ENCODE results near the gene CCNJL. TPM values are rescaled to one million over a fixed set of nuclear protein-coding genes. Genes with fewer than 3 reads are reported as not detected.

The CCNJL gene
- total and polyA plus RNA-seq, 4 donors: 0.07 to 0.84 (median 0.63) TPM

- no peaks in the 10 kb centered on the region for H3K4me1 ChIP-seq (ENCODE audit: control insufficient read depth in 4 of 4, insufficient read depth in 4 of 4, low read length in 3 of 4)
- no peak for DNase-seq (ENCODE audit: low spot score)
- H3K9ac ChIP-seq (ENCODE audit: low read depth in 1 of 2, low read length in 2 of 2): no peak overlapping the region
- no peak overlapping the region for H3K27ac ChIP-seq (ENCODE audit: low read depth in 1 of 2, low read length in 2 of 2)
- H3K9me3 ChIP-seq (ENCODE audit: control insufficient read depth in 4 of 4, low read length in 3 of 4): no peaks in the 10 kb centered on the region
- H3K4me3 ChIP-seq (ENCODE audit: low read depth in 1 of 3, low read length in 3 of 3): no peak overlapping the region
- no peaks in the 10 kb centered on the region for H3K36me3 ChIP-seq (ENCODE audit: control insufficient read depth in 4 of 4, insufficient read depth in 3 of 4, low read depth in 1 of 4, low read length in 3 of 4)
- TF ChIP-seq HNF4G (IDR thresholded peaks at IDR 0.05) (no peak), HNF4A (conservative IDR thresholded peaks at IDR 0.05) (no peak), FOXA1 (IDR thresholded peaks at IDR 0.05) (no peak), SP1 (IDR thresholded peaks at IDR 0.05) (no peak), REST (IDR thresholded peaks at IDR 0.05) (no peak), CTCF (IDR thresholded peaks at IDR 0.05; ENCODE audit: low read depth, low read length, missing input control) (no peak), GABPA (IDR thresholded peaks at IDR 0.05 in 1 of 2, conservative IDR thresholded peaks at IDR 0.05 in 1 of 2) (no peak), JUND (IDR thresholded peaks at IDR 0.05) (no peak)
- peaks cover 0 to 4% (median 0%) of the 10 kb centered on the region in 4 donors for H3K27me3 ChIP-seq (ENCODE audit: control insufficient read depth in 4 of 4, insufficient read depth in 4 of 4, low read length in 3 of 4)
- WGBS: 76% methylated on average over 7 of the region's 7 CpGs
Measured at GRCh38 chr5:160356550-160357347, 44.4 kb upstream of the CCNJL start.

- no peaks in the 10 kb centered on the region for H3K36me3 ChIP-seq (ENCODE audit: control insufficient read depth in 4 of 4, insufficient read depth in 3 of 4, low read depth in 1 of 4, low read length in 3 of 4)
- no peak overlapping the region for H3K27ac ChIP-seq (ENCODE audit: low read depth in 1 of 2, low read length in 2 of 2)
- TF ChIP-seq MAX (IDR thresholded peaks at IDR 0.05): no peak
- TF ChIP-seq HNF4G (IDR thresholded peaks at IDR 0.05): no peak
- no peak for TF ChIP-seq TAF1 (conservative IDR thresholded peaks at IDR 0.05)
- no peak for TF ChIP-seq JUND (IDR thresholded peaks at IDR 0.05)
- no peak overlapping the region for H3K9ac ChIP-seq (ENCODE audit: low read depth in 1 of 2, low read length in 2 of 2)
- no peaks in the 10 kb centered on the region for H3K4me1 ChIP-seq (ENCODE audit: control insufficient read depth in 4 of 4, insufficient read depth in 4 of 4, low read length in 3 of 4)
- H3K9me3 ChIP-seq (ENCODE audit: control insufficient read depth in 4 of 4, low read length in 3 of 4): no peaks in the 10 kb centered on the region
- H3K27me3 ChIP-seq (ENCODE audit: control insufficient read depth in 4 of 4, insufficient read depth in 4 of 4, low read length in 3 of 4): peaks cover 0 to 4% (median 0%) of the 10 kb centered on the region in 4 donors
- H3K4me3 ChIP-seq (ENCODE audit: low read depth in 1 of 3, low read length in 3 of 3): no peak overlapping the region
- 92% methylated on average over 14 of the region's 14 CpGs for WGBS
- DNase-seq (ENCODE audit: low spot score): no peak
Measured at GRCh38 chr5:160354666-160355065, 42.3 kb upstream of the CCNJL start.

GRCh38 chr5:160353379-160353778 lies 41.0 kb upstream of the CCNJL start:
- Histone ChIP-seq H3K27me3 (ENCODE audit: control insufficient read depth in 4 of 4, insufficient read depth in 4 of 4, low read length in 3 of 4) (peaks cover 0 to 4% (median 0%) of the 10 kb centered on the region in 4 donors), H3K9me3 (ENCODE audit: control insufficient read depth in 4 of 4, low read length in 3 of 4) (no peaks in the 10 kb centered on the region), H3K27ac (ENCODE audit: low read depth in 1 of 2, low read length in 2 of 2) (no peak overlapping the region), H3K4me1 (ENCODE audit: control insufficient read depth in 4 of 4, insufficient read depth in 4 of 4, low read length in 3 of 4) (no peaks in the 10 kb centered on the region), H3K4me3 (ENCODE audit: low read depth in 1 of 3, low read length in 3 of 3) (no peak overlapping the region), H3K36me3 (ENCODE audit: control insufficient read depth in 4 of 4, insufficient read depth in 3 of 4, low read depth in 1 of 4, low read length in 3 of 4) (no peaks in the 10 kb centered on the region), H3K9ac (ENCODE audit: low read depth in 1 of 2, low read length in 2 of 2) (no peak overlapping the region)
- 93% methylated on average over 8 of the region's 8 CpGs for WGBS
- TF ChIP-seq HNF4G (IDR thresholded peaks at IDR 0.05): no peak
- TF ChIP-seq NR2F2 (IDR thresholded peaks at IDR 0.05): no peak
- no peak for TF ChIP-seq EGR1 (IDR thresholded peaks at IDR 0.05; ENCODE audit: low read depth in 2 of 2)
- no peak for TF ChIP-seq HNF4A (conservative IDR thresholded peaks at IDR 0.05)
- TF ChIP-seq SP1 (IDR thresholded peaks at IDR 0.05): no peak
- no peak for TF ChIP-seq TAF1 (conservative IDR thresholded peaks at IDR 0.05)
- no peak for DNase-seq (ENCODE audit: low spot score)

Data from liver (tissue), 9 donors.